OCI-LY7 (cell line): ENCODE results near the gene AP1M1. TPM values are rescaled to one million over a fixed set of nuclear protein-coding genes. Genes with fewer than 3 reads are reported as not detected.

ENCODE experiments used
- BruUV-seq: library from RNA; stranded (reverse); fragments of 400-500 nt; replicated peaks from 2 replicates; lab custom pipeline; 2021; lab: Mats Ljungman, UMichigan
- CTCF ChIA-PET: fragments of 300-600 bp; sonication (Branson Sonifier 250); formaldehyde crosslinking; loops from one replicate; lab custom pipeline; 2022; ENCODE audit warnings: antibody characterized with exemption; ENCODE audit not compliant: unreplicated experiment; lab: Charles Lee
- POLR2A ChIA-PET: fragments of 300-600 bp; sonication (Branson Sonifier 250); formaldehyde crosslinking; loops from one replicate; lab custom pipeline; 2022; ENCODE audit warnings: antibody characterized with exemption; lab: Charles Lee
- DNase-seq: peaks from one replicate; pipeline ENCODE4 v3.0.0-alpha.2; 2015; ENCODE audit warnings: low spot score
- H2AFZ ChIP-seq: fragments of 200-600 bp; sonication (generic), shearing (Covaris generic); 2 replicates; pipeline ENCODE4 v1.6.1; 2014; ENCODE audit warnings: mild to moderate bottlenecking, antibody characterized with exemption, low read length, moderate library complexity
- H3K27ac ChIP-seq: fragments of 200-600 bp; sonication (generic); 2 replicates; pipeline ENCODE4 v1.5.1; 2014; ENCODE audit warnings: mixed run types, low read depth, mild to moderate bottlenecking, moderate library complexity, low read length, inconsistent platforms; ENCODE audit not compliant: poor library complexity, severe bottlenecking
- H3K36me3 ChIP-seq: fragments of 200-600 bp; sonication (generic); 2 replicates; pipeline ENCODE4 v1.6.1; 2014; ENCODE audit warnings: mild to moderate bottlenecking, antibody characterized with exemption, low read length, moderate library complexity, mixed read lengths; ENCODE audit not compliant: insufficient read depth
- H3K4me1 ChIP-seq: fragments of 200-600 bp; sonication (generic); 2 replicates; pipeline ENCODE4 v1.5.1; 2014; ENCODE audit warnings: mild to moderate bottlenecking, low read length; ENCODE audit not compliant: insufficient read depth, poor library complexity, severe bottlenecking
- H3K4me2 ChIP-seq: fragments of 200-600 bp; sonication (generic); 2 replicates; pipeline ENCODE4 v1.6.1; 2014; ENCODE audit warnings: mild to moderate bottlenecking, low read length
- H3K4me3 ChIP-seq: fragments of 200-600 bp; sonication (generic); 2 replicates; pipeline ENCODE4 v1.5.1; 2014; ENCODE audit warnings: mild to moderate bottlenecking, low read depth, low read length; ENCODE audit not compliant: poor library complexity, severe bottlenecking
- H3K79me2 ChIP-seq: fragments of 200-600 bp; sonication (generic); 2 replicates; pipeline ENCODE4 v1.6.1; 2016; ENCODE audit warnings: low read depth, mild to moderate bottlenecking, low read length, moderate library complexity, mixed read lengths; ENCODE audit not compliant: insufficient read depth
- H3K9me2 ChIP-seq: fragments of 200-600 bp; sonication (generic); 2 replicates; pipeline ENCODE4 v1.6.1; 2016; ENCODE audit warnings: mild to moderate bottlenecking, low read length, mixed read lengths; ENCODE audit not compliant: insufficient read depth
- H3K9me3 ChIP-seq: fragments of 200-600 bp; sonication (generic); 2 replicates; pipeline ENCODE4 v1.6.1; 2014; ENCODE audit warnings: mild to moderate bottlenecking, mixed run types, low read length, mixed read lengths
- H4K20me1 ChIP-seq: fragments of 200-600 bp; sonication (generic); 2 replicates; pipeline ENCODE4 v1.6.1; 2014; ENCODE audit warnings: mild to moderate bottlenecking, antibody characterized with exemption, low read length, moderate library complexity, mixed read lengths; ENCODE audit not compliant: insufficient read depth
- EZH2phosphoT487 ChIP-seq: fragments of 200-600 bp; sonication (generic); IDR thresholded peaks from 2 replicates; pipeline ENCODE4 v1.6.1; 2018; ENCODE audit warnings: low read depth, borderline replicate concordance, mild to moderate bottlenecking, mixed run types, antibody characterized with exemption, low read length, moderate library complexity, mixed read lengths
- intact Hi-C: fragments of 100-400 bp; cut with micrococcal nuclease; formaldehyde crosslinking; loops from one replicate; pipeline ENCODE4 v1.10.0; 2022; ENCODE audit not compliant: unreplicated experiment
- total RNA-seq, 2 experiments: library from RNA; depleted of rRNA in 1 of 2; stranded (reverse); fragments of >200 nt in 1 of 2; shearing (Covaris generic) in 1 of 2; gene quantifications; 2 replicates each; pipeline ENCODE4 v1.2.3, GENCODE V29; 2014 to 2022
- TF ChIP-seq, protein P1 (sequence below): fragments of 200-600 bp; sonication (generic); conservative IDR thresholded peaks from 2 replicates; pipeline ENCODE4 v1.5.1; 2014; ENCODE audit warnings: mild to moderate bottlenecking, antibody characterized with exemption, low read length, moderate library complexity, mixed read lengths

AP1M1 gene
- total RNA-seq, 2 experiments from 2014 or later, result 92.9 to 94.6 TPM

DNA sequence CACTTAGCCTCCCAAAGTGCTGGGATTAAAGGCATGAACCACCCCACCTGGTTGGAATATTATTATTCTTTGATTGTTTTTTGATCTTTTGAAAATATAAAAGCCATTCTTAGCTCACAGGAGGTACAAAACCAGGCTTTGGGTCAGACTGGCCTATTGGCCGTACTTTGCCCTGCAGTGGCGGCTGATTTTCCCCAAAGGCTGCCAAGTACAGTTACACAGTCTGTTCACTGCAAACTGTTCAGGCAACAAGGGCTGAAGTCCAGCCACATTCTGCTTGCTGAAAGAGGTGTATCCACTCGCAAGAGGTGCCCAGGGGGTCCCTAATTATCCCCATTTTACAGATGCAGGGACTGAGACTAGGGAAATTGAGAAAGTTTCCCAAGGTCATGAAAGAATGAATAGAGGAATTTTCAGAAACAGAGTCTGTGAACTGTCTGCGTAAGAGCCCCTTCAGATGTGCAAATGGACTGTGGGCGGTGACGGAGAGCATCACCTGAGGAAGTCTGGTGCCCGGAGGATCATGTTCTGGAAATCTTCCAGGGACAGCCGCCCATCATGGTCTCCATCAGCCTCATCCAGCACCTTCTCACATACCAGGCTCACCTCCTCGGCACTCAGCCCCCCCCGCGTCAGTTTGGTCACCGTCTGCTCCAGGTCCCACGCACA lies 33.4 kb upstream of the AP1M1 start:
- H3K4me3 ChIP-seq, result no peak overlapping the region
- peaks cover 12% of the 10 kb centered on the region for H3K4me1 ChIP-seq
- H3K4me2 ChIP-seq, result no peak overlapping the region
- BruUV-seq, result no TSS peak
- CTCF ChIA-PET, result no interaction called here
- no peak for DNase-seq
- H3K9me2 ChIP-seq, result no peaks in the 10 kb centered on the region
- intact Hi-C loops, result no loop called here
- no peaks in the 10 kb centered on the region for H3K79me2 ChIP-seq
- TF ChIP-seq EZH2phosphoT487, result no peak
- no peak overlapping the region for H3K27ac ChIP-seq
- H4K20me1 ChIP-seq, result no peaks in the 10 kb centered on the region
- H3K36me3 ChIP-seq, result no peaks in the 10 kb centered on the region
- H3K9me3 ChIP-seq, result peaks cover 11% of the 10 kb centered on the region; the same call in 1 of the 2 replicates
- POLR2A ChIA-PET, result interaction anchor here (0.9 kb wide), 1 partner anchor 19 kb away, joined by 3 read pairs; no protein-coding TSS in a partner anchor
- H2AFZ ChIP-seq, result no peak overlapping the region

DNA sequence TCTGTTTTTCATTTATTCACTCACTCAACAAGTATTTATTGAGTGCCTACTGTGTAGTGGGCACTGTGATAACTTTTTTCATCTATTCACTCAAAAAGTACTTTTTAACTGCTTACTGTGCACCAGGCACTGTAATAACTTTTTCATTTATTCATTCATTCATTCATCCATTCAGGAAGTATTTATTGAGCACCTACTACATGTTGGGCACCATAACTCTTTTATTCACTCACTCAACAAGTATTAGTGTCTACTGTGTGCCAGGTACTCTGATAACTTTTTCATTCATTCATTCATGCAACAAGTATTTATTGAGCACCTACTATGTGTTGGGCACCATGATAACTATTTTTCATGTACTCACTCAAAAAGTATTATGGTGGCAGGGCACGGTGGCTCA lies 31.3 kb upstream of the AP1M1 start:
- no TSS peak for BruUV-seq
- Histone ChIP-seq H3K9me3 (peaks cover 11% of the 10 kb centered on the region; the same call in 1 of the 2 replicates), H4K20me1 (no peaks in the 10 kb centered on the region), H2AFZ (no peak overlapping the region), H3K27ac (no peak overlapping the region), H3K9me2 (no peaks in the 10 kb centered on the region), H3K4me1 (peaks cover 10% of the 10 kb centered on the region), H3K79me2 (no peaks in the 10 kb centered on the region), H3K4me3 (no peak overlapping the region), H3K4me2 (no peak overlapping the region), H3K36me3 (no peaks in the 10 kb centered on the region)
- TF ChIP-seq, protein P1, sequence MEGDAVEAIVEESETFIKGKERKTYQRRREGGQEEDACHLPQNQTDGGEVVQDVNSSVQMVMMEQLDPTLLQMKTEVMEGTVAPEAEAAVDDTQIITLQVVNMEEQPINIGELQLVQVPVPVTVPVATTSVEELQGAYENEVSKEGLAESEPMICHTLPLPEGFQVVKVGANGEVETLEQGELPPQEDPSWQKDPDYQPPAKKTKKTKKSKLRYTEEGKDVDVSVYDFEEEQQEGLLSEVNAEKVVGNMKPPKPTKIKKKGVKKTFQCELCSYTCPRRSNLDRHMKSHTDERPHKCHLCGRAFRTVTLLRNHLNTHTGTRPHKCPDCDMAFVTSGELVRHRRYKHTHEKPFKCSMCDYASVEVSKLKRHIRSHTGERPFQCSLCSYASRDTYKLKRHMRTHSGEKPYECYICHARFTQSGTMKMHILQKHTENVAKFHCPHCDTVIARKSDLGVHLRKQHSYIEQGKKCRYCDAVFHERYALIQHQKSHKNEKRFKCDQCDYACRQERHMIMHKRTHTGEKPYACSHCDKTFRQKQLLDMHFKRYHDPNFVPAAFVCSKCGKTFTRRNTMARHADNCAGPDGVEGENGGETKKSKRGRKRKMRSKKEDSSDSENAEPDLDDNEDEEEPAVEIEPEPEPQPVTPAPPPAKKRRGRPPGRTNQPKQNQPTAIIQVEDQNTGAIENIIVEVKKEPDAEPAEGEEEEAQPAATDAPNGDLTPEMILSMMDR, result no peak
- TF ChIP-seq EZH2phosphoT487, result no peak
- ChIA-PET CTCF (no interaction called here), POLR2A (no interaction called here)
- DNase-seq, result no peak
- intact Hi-C loops, result no loop called here

DNA sequence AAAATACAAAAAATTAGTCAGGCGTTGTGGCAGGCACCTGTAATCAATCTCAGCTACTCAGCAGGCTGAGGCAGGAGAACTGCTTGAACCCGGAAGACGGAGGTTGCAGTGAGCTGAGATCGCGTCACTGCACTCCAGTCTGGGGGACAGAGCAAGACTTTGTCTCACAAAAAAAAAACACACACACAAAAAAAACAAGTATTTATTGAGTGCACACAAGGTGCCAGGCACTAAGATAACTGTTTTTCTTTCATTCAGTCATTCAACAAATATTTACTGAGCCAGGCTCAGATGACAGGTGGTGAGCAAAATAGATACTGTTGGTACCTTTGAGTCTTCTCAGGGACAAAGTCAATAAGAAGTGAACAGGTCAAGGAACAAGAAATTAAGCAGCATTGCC lies 30.7 kb upstream of the AP1M1 start:
- BruUV-seq, result no TSS peak
- H3K4me1 ChIP-seq, result peaks cover 6% of the 10 kb centered on the region
- CTCF ChIA-PET, result no interaction called here
- H2AFZ ChIP-seq, result no peak overlapping the region
- H3K4me3 ChIP-seq, result no peak overlapping the region
- peaks cover 11% of the 10 kb centered on the region; the same call in 1 of the 2 replicates for H3K9me3 ChIP-seq
- no peak for DNase-seq
- H3K36me3 ChIP-seq, result no peaks in the 10 kb centered on the region
- H3K9me2 ChIP-seq, result no peaks in the 10 kb centered on the region
- H3K27ac ChIP-seq, result no peak overlapping the region
- no peak for TF ChIP-seq EZH2phosphoT487
- TF ChIP-seq, protein P1, result no peak
- intact Hi-C loops, result no loop called here
- POLR2A ChIA-PET, result no interaction called here
- H3K79me2 ChIP-seq, result no peaks in the 10 kb centered on the region
- no peaks in the 10 kb centered on the region for H4K20me1 ChIP-seq
- H3K4me2 ChIP-seq, result no peak overlapping the region
